ENCODE data around the gene CHD8. TPM values are rescaled to one million over a fixed set of nuclear protein-coding genes. Genes with fewer than 3 reads are reported as not detected.

Gene CHD8
- total RNA-seq, 1 experiment from 2014 or later = 133 TPM

DNA sequence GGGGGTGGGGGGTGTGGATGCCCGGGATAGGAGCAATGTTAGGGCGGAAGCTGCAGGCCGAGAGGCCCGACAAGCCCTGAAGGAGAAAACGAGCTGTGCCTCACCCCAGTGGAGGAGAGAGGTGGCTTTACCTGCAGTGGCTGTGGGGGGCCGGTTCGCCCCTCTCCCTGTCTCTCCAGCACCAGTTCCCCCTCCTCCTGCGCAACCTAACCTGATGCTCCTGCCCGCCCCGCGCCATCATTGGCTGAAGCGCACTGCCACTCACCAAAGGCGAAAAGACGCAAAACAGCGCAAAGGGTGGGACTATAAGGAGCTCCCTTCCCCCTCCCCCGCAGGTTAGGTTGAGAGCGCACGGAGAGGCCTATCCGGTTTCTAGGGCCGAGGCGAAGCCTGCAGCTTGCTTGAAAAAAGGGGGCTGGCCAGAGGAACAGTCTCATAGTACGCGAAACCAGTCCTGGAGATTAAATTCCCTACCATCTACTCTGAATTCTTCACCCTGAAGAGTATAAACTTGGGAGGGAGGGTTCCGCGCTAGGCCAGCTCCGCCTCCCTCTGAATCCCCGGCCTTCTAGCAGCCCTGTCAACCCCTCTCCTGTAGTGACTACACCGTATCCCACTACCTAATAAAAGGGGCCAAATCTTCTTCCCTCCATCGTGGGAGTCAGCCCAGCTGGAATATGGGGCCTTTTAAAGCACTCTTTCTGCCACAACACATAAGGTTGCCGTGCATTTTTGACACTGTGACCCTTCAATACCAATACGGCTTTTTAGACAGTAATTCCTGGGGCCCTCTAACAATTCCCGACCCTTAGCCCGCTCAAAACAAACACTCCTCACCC lies 18.6 kb downstream of the CHD8 start (continued):
- TF ChIP-seq, protein P1, sequence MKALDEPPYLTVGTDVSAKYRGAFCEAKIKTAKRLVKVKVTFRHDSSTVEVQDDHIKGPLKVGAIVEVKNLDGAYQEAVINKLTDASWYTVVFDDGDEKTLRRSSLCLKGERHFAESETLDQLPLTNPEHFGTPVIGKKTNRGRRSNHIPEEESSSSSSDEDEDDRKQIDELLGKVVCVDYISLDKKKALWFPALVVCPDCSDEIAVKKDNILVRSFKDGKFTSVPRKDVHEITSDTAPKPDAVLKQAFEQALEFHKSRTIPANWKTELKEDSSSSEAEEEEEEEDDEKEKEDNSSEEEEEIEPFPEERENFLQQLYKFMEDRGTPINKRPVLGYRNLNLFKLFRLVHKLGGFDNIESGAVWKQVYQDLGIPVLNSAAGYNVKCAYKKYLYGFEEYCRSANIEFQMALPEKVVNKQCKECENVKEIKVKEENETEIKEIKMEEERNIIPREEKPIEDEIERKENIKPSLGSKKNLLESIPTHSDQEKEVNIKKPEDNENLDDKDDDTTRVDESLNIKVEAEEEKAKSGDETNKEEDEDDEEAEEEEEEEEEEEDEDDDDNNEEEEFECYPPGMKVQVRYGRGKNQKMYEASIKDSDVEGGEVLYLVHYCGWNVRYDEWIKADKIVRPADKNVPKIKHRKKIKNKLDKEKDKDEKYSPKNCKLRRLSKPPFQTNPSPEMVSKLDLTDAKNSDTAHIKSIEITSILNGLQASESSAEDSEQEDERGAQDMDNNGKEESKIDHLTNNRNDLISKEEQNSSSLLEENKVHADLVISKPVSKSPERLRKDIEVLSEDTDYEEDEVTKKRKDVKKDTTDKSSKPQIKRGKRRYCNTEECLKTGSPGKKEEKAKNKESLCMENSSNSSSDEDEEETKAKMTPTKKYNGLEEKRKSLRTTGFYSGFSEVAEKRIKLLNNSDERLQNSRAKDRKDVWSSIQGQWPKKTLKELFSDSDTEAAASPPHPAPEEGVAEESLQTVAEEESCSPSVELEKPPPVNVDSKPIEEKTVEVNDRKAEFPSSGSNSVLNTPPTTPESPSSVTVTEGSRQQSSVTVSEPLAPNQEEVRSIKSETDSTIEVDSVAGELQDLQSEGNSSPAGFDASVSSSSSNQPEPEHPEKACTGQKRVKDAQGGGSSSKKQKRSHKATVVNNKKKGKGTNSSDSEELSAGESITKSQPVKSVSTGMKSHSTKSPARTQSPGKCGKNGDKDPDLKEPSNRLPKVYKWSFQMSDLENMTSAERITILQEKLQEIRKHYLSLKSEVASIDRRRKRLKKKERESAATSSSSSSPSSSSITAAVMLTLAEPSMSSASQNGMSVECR (CRISPR knock-in tag; IDR thresholded peaks at IDR 0.05; ENCODE audit: borderline replicate concordance) = no peak; the same call in 1 of the 2 replicates
- TF ChIP-seq, protein P2, sequence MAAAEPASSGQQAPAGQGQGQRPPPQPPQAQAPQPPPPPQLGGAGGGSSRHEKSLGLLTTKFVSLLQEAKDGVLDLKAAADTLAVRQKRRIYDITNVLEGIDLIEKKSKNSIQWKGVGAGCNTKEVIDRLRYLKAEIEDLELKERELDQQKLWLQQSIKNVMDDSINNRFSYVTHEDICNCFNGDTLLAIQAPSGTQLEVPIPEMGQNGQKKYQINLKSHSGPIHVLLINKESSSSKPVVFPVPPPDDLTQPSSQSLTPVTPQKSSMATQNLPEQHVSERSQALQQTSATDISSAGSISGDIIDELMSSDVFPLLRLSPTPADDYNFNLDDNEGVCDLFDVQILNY (CRISPR knock-in tag; IDR thresholded peaks at IDR 0.05) = no peak; the same call in 1 of the 2 replicates
- TF ChIP-seq, protein P3, sequence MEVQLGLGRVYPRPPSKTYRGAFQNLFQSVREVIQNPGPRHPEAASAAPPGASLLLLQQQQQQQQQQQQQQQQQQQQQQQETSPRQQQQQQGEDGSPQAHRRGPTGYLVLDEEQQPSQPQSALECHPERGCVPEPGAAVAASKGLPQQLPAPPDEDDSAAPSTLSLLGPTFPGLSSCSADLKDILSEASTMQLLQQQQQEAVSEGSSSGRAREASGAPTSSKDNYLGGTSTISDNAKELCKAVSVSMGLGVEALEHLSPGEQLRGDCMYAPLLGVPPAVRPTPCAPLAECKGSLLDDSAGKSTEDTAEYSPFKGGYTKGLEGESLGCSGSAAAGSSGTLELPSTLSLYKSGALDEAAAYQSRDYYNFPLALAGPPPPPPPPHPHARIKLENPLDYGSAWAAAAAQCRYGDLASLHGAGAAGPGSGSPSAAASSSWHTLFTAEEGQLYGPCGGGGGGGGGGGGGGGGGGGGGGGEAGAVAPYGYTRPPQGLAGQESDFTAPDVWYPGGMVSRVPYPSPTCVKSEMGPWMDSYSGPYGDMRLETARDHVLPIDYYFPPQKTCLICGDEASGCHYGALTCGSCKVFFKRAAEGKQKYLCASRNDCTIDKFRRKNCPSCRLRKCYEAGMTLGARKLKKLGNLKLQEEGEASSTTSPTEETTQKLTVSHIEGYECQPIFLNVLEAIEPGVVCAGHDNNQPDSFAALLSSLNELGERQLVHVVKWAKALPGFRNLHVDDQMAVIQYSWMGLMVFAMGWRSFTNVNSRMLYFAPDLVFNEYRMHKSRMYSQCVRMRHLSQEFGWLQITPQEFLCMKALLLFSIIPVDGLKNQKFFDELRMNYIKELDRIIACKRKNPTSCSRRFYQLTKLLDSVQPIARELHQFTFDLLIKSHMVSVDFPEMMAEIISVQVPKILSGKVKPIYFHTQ (CRISPR knock-in tag; IDR thresholded peaks at IDR 0.05) = no peak
- TF ChIP-seq, protein P4, sequence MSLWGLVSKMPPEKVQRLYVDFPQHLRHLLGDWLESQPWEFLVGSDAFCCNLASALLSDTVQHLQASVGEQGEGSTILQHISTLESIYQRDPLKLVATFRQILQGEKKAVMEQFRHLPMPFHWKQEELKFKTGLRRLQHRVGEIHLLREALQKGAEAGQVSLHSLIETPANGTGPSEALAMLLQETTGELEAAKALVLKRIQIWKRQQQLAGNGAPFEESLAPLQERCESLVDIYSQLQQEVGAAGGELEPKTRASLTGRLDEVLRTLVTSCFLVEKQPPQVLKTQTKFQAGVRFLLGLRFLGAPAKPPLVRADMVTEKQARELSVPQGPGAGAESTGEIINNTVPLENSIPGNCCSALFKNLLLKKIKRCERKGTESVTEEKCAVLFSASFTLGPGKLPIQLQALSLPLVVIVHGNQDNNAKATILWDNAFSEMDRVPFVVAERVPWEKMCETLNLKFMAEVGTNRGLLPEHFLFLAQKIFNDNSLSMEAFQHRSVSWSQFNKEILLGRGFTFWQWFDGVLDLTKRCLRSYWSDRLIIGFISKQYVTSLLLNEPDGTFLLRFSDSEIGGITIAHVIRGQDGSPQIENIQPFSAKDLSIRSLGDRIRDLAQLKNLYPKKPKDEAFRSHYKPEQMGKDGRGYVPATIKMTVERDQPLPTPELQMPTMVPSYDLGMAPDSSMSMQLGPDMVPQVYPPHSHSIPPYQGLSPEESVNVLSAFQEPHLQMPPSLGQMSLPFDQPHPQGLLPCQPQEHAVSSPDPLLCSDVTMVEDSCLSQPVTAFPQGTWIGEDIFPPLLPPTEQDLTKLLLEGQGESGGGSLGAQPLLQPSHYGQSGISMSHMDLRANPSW (CRISPR knock-in tag; conservative IDR thresholded peaks at IDR 0.05; ENCODE audit: low read depth) = no peak
- TF ChIP-seq NFE2L1 (CRISPR knock-in tag; IDR thresholded peaks at IDR 0.05) (0 out of 2 replicates have a peak, but pooled peaks have one; percentile 31), NR3C1 (CRISPR knock-in tag; conservative IDR thresholded peaks at IDR 0.05; ENCODE audit: low read depth) (no peak), TEAD1 (CRISPR knock-in tag; IDR thresholded peaks at IDR 0.05) (peak; percentile 66), ZNF671 (CRISPR knock-in tag; IDR thresholded peaks at IDR 0.05) (no peak), ZNF317 (CRISPR knock-in tag; IDR thresholded peaks at IDR 0.05; ENCODE audit: borderline replicate concordance, low read depth) (no peak), ATF2 (CRISPR knock-in tag; IDR thresholded peaks at IDR 0.05; ENCODE audit: borderline replicate concordance, low read depth) (no peak), RELA (CRISPR knock-in tag; IDR thresholded peaks at IDR 0.05; ENCODE audit: borderline replicate concordance) (no peak), ZNF121 (CRISPR knock-in tag; IDR thresholded peaks at IDR 0.05) (no peak), EMX1 (CRISPR knock-in tag; IDR thresholded peaks at IDR 0.05) (peak; percentile 51; the same call in 1 of the 2 replicates), ZNF416 (CRISPR knock-in tag; IDR thresholded peaks at IDR 0.05) (peak; percentile 67; the same call in 1 of the 2 replicates), ZNF423 (CRISPR knock-in tag; IDR thresholded peaks at IDR 0.05) (no peak), ZNF263 (CRISPR knock-in tag; IDR thresholded peaks at IDR 0.05; ENCODE audit: low read depth) (no peak), JUN (CRISPR knock-in tag; IDR thresholded peaks at IDR 0.05) (no peak), ERG (CRISPR knock-in tag; IDR thresholded peaks at IDR 0.05) (no peak), PRRX2 (CRISPR knock-in tag; IDR thresholded peaks at IDR 0.05) (peak; percentile 82; the same call in 1 of the 2 replicates)
- TF ChIP-seq, protein P5, sequence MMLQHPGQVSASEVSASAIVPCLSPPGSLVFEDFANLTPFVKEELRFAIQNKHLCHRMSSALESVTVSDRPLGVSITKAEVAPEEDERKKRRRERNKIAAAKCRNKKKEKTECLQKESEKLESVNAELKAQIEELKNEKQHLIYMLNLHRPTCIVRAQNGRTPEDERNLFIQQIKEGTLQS (CRISPR knock-in tag; conservative IDR thresholded peaks at IDR 0.05) = no peak
- TF ChIP-seq, protein P6, sequence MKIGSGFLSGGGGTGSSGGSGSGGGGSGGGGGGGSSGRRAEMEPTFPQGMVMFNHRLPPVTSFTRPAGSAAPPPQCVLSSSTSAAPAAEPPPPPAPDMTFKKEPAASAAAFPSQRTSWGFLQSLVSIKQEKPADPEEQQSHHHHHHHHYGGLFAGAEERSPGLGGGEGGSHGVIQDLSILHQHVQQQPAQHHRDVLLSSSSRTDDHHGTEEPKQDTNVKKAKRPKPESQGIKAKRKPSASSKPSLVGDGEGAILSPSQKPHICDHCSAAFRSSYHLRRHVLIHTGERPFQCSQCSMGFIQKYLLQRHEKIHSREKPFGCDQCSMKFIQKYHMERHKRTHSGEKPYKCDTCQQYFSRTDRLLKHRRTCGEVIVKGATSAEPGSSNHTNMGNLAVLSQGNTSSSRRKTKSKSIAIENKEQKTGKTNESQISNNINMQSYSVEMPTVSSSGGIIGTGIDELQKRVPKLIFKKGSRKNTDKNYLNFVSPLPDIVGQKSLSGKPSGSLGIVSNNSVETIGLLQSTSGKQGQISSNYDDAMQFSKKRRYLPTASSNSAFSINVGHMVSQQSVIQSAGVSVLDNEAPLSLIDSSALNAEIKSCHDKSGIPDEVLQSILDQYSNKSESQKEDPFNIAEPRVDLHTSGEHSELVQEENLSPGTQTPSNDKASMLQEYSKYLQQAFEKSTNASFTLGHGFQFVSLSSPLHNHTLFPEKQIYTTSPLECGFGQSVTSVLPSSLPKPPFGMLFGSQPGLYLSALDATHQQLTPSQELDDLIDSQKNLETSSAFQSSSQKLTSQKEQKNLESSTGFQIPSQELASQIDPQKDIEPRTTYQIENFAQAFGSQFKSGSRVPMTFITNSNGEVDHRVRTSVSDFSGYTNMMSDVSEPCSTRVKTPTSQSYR (CRISPR knock-in tag; IDR thresholded peaks at IDR 0.05) = peak; percentile 83; the same call in 1 of the 2 replicates
